ENCODE measurements around the gene MED22. TPM values are rescaled to one million over a fixed set of nuclear protein-coding genes. Genes with fewer than 3 reads are reported as not detected.
"Not testable (repeated sequence)": the region's sequence is repeated elsewhere in the genome, so short reads cannot be mapped to it uniquely, and the experiment has no call there.

MED22 gene
- total and polyA plus RNA-seq, 2 experiments from 2014 or later = 18.8 to 23.4 TPM

DNA sequence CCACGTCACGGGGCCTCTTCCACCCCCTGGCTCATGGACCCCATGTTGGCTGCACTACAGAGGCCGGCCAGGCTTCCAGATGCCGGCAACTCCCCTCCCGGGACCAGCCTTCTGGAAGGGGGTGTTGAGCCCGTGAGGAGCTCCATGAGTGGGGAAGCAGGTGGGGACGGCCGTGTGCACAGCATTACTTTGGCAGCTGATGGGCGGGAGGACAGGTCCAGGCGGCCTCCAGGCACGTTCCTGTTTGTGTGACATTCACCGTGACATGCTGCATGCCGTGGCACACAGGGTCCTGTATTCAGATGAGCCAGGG is 43.8 kb downstream of the MED22 start:
- DNase-seq (ENCODE audit: low spot score) = no peak
- H3K4me1 ChIP-seq (ENCODE audit: insufficient read depth) = no peaks in the 10 kb centered on the region
- 88% methylated on average over 12 of the region's 13 CpGs for WGBS (ENCODE audit: low lambda C conversion rate, missing lambda C conversion rate)

DNA sequence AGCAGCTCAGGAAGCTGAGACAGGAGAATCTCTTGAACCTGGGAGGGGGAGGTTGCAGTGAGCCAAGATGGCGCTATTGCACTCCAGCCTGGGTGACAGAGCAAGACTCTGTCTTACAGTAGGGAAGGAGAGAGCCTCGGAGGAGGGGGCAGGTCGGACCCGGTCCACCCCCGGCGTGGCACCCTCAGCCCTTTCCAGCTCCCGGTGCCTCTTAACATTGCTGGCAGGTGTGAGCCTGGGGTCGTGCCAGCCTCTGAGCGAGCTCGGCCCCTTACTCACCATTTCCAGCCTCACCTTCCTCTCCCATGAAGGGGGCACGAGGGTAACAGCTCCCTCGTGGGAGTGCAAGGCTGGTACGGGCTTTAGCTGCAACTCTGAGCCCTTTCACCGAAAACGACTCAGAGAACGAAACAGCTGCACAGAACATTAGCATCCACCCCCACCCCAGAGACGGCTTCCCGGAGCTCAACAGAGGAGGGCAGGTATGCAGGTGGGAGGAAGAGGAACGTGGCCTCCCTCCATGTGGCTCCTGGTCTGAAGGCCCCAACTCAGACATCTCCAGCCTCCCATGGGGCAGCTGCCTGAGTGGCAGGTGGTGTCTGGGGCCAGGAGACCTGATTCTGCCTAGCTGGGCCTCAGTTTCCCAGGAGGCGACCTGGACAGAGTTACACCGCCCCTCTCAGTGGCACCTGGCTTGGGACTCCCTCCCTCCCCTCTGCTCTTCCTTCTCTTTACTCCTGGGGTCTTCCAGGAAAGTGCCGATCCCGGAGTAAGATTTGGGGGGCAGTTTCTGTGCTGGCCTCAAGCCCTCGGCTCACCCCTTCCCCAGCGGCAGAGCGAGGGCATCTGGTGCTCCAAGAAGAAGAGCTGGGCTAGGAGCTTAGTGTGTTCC is 44.4 kb downstream of the MED22 start:
- 83% methylated on average over 26 of the region's 26 CpGs for WGBS (ENCODE audit: low lambda C conversion rate, missing lambda C conversion rate)
- H3K9me2 ChIP-seq (replicated peaks; ENCODE audit: insufficient read depth) = no peaks in the 10 kb centered on the region
- H3K27ac ChIP-seq = no peak overlapping the region
- no peak for DNase-seq (ENCODE audit: low spot score)
- H3K9me3 ChIP-seq (ENCODE audit: low read depth) = no peaks in the 10 kb centered on the region
- no peaks in the 10 kb centered on the region for H3K36me3 ChIP-seq (replicated peaks; ENCODE audit: insufficient read depth, low read depth)
- no peaks in the 10 kb centered on the region for H3K4me1 ChIP-seq (ENCODE audit: insufficient read depth)
- H3K4me2 ChIP-seq = no peak overlapping the region
- H3K27me3 ChIP-seq = no peaks in the 10 kb centered on the region
- TF ChIP-seq EZH2 (IDR thresholded peaks at IDR 0.05; ENCODE audit: borderline replicate concordance) (no peak), EZH2phosphoT487 (IDR thresholded peaks at IDR 0.05; ENCODE audit: low read depth, severe bottlenecking, unreplicated experiment) (no peak)
- TF ChIP-seq, protein P1, sequence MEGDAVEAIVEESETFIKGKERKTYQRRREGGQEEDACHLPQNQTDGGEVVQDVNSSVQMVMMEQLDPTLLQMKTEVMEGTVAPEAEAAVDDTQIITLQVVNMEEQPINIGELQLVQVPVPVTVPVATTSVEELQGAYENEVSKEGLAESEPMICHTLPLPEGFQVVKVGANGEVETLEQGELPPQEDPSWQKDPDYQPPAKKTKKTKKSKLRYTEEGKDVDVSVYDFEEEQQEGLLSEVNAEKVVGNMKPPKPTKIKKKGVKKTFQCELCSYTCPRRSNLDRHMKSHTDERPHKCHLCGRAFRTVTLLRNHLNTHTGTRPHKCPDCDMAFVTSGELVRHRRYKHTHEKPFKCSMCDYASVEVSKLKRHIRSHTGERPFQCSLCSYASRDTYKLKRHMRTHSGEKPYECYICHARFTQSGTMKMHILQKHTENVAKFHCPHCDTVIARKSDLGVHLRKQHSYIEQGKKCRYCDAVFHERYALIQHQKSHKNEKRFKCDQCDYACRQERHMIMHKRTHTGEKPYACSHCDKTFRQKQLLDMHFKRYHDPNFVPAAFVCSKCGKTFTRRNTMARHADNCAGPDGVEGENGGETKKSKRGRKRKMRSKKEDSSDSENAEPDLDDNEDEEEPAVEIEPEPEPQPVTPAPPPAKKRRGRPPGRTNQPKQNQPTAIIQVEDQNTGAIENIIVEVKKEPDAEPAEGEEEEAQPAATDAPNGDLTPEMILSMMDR (IDR thresholded peaks at IDR 0.05; ENCODE audit: poor library complexity) = no peak
- H2AFZ ChIP-seq = no peak overlapping the region
- no peaks in the 10 kb centered on the region for H4K20me1 ChIP-seq (ENCODE audit: insufficient read depth, poor library complexity, severe bottlenecking)
- H3K79me2 ChIP-seq = no peaks in the 10 kb centered on the region
- H3K4me3 ChIP-seq = no peak overlapping the region

More for the DNA sequence above, 43.8 kb downstream of the MED22 start:
- Histone ChIP-seq H3K27ac (no peak overlapping the region), H3K9me3 (ENCODE audit: low read depth) (no peaks in the 10 kb centered on the region), H3K79me2 (no peaks in the 10 kb centered on the region), H3K27me3 (no peaks in the 10 kb centered on the region), H2AFZ (no peak overlapping the region), H3K4me2 (no peak overlapping the region), H3K4me3 (no peak overlapping the region), H3K9me2 (replicated peaks; ENCODE audit: insufficient read depth) (no peaks in the 10 kb centered on the region), H3K36me3 (replicated peaks; ENCODE audit: insufficient read depth, low read depth) (no peaks in the 10 kb centered on the region), H4K20me1 (ENCODE audit: insufficient read depth, poor library complexity, severe bottlenecking) (no peaks in the 10 kb centered on the region)
- TF ChIP-seq EZH2phosphoT487 (IDR thresholded peaks at IDR 0.05; ENCODE audit: low read depth, severe bottlenecking, unreplicated experiment) (no peak), EZH2 (IDR thresholded peaks at IDR 0.05; ENCODE audit: borderline replicate concordance) (no peak)
- TF ChIP-seq, protein P1 (IDR thresholded peaks at IDR 0.05; ENCODE audit: poor library complexity) = no peak

DNA sequence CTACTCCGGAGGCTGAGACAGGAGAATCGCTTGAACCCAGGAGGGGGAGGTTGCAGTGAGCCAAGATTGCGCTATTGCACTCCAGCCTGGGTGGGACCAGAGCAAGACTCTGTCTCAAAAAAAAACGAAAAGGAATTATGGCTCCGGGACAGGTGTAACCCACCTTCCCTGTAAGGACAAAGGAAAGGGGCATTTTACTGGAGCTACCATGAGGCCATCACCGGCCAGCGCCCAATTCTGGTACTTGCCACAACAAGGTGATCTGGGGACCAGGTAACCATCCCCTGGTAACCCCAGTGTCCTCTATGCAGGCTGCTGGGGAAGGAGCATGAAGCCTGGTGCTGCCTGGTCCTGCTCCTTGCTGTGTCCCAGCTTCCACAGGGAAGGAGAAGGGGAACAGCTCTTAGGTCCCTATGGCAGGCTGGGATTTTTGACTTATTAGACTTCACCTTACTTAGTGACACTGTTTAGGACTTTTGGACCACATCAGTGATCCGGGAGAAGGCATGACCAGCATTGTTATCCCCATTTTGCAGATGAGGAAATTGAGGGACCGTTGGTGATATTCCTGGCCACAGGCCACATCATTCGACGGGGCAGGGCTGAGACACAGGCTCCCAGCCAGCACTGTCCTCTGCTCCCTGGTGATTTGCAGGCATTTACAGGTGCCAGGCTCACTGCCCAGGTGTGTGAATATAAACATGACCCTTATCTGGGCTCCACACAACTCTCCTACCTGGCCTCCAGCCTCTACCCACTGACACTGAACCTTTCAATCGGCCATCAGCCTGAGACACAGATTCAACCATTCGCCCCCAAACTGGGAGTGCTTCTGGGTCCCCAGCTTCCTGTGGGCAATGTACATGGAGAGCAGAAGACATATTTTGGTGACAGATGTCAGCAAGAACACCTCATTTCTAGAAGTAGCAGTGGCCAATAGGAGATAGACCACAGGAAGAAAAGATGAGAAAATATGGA is 46.4 kb downstream of the MED22 start:
- Histone ChIP-seq H3K4me2 (no peak overlapping the region), H3K9me3 (ENCODE audit: low read depth) (no peaks in the 10 kb centered on the region), H4K20me1 (ENCODE audit: insufficient read depth, poor library complexity, severe bottlenecking) (no peaks in the 10 kb centered on the region), H3K36me3 (replicated peaks; ENCODE audit: insufficient read depth, low read depth) (no peaks in the 10 kb centered on the region), H3K79me2 (no peaks in the 10 kb centered on the region), H3K4me1 (ENCODE audit: insufficient read depth) (no peaks in the 10 kb centered on the region), H3K27ac (no peak overlapping the region), H3K4me3 (no peak overlapping the region), H3K27me3 (no peaks in the 10 kb centered on the region), H2AFZ (no peak overlapping the region), H3K9me2 (replicated peaks; ENCODE audit: insufficient read depth) (no peaks in the 10 kb centered on the region)
- TF ChIP-seq EZH2 (IDR thresholded peaks at IDR 0.05; ENCODE audit: borderline replicate concordance) (no peak), EZH2phosphoT487 (IDR thresholded peaks at IDR 0.05; ENCODE audit: low read depth, severe bottlenecking, unreplicated experiment) (no peak)
- TF ChIP-seq, protein P1 (IDR thresholded peaks at IDR 0.05; ENCODE audit: poor library complexity) = no peak
- no peak for DNase-seq (ENCODE audit: low spot score)
- 95% methylated on average over 13 of the region's 13 CpGs for WGBS (ENCODE audit: low lambda C conversion rate, missing lambda C conversion rate)

DNA sequence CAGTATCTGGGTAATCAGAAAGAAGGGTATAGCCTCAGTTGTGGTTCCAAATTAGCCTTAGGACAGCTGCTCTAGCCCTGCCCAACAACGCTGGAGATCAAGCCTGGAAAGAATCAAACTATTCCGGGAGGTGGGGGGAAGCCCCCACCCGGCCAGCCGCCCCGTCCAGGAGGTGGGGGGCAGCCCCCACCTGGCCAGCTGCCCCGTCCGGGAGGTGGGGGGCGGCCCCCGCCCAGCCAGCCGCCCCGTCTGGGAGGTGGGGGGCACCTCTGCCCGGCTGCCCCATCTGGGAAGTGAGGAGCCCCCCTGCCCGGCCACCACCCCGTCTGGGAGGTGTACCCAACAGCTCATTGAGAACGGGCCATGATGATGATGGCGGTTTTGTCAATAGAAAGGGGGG is 47.9 kb downstream of the MED22 start:
- not testable (repeated sequence) for H3K27me3 ChIP-seq; H3K79me2 ChIP-seq; H3K4me3 ChIP-seq; DNase-seq (ENCODE audit: low spot score); H4K20me1 ChIP-seq (ENCODE audit: insufficient read depth, poor library complexity, severe bottlenecking); H3K36me3 ChIP-seq (replicated peaks; ENCODE audit: insufficient read depth, low read depth); H3K9me2 ChIP-seq (replicated peaks; ENCODE audit: insufficient read depth); H3K4me2 ChIP-seq; H2AFZ ChIP-seq; H3K4me1 ChIP-seq (ENCODE audit: insufficient read depth); H3K27ac ChIP-seq; H3K9me3 ChIP-seq (ENCODE audit: low read depth)
- WGBS (ENCODE audit: low lambda C conversion rate, missing lambda C conversion rate) = 72% methylated on average over 4 of the region's 16 CpGs
